ENCODE data around the gene GANC. TPM values are rescaled to one million over a fixed set of nuclear protein-coding genes. Genes with fewer than 3 reads are reported as not detected.

Gene GANC
- total RNA-seq = 31.0 and 37.0 TPM in 2 replicates

DNA sequence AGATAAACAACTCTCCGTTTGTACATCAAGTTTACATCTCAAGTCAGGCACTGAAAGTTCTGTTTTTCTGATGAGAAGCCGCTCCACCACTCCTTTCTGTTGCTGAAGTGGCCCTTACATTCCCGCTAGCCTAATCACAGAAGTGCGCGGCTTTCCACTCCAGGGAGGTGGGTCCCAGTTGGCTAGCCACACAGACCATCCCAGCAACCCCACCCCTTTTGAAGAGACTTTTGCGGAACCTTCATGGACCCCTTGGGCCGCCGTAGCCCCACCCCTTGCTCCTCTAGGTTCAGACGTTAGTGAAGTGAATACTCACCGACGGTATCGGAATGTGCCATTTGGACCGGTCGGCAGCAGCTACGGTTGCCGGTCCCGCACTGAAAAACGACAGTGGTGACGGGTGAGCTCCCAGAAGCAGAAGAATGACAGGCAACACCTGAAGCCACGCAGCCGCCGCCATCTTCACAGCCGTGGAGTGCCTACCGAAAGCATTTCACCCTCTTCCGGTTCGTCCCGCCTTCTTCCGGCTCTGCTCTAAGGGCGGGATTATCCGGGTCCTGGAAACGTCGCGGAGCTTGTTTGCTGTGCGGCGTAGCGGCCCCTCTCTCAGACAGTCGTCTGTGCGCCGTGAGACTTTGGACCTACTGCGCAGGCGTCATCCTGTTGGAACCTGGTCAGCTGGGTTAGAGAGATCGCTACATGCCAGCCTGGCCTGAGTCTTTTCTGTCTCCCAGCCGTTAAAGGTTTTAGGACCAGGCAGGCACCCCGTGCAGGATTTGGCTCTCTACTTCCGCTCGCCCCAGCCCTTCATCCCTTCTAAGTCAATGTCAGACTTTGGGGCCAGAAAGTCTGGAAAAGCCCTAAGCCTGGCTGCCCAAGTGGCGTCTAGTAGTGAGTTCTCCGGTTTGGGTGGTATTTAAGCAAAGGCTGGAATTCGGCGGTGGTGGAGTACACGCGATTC lies at the start of gene GANC, which contains the start of gene TMEM87A:
TSS of gene GANC (plus strand) at position 263 of the 961 bp plus-strand sequence. CDS start 1,281 bp downstream, outside the sequence.
TSS of gene TMEM87A (minus strand) at position 495 of the 961 bp plus-strand sequence. CDS start at position 460, 35 bp downstream.

DNA sequence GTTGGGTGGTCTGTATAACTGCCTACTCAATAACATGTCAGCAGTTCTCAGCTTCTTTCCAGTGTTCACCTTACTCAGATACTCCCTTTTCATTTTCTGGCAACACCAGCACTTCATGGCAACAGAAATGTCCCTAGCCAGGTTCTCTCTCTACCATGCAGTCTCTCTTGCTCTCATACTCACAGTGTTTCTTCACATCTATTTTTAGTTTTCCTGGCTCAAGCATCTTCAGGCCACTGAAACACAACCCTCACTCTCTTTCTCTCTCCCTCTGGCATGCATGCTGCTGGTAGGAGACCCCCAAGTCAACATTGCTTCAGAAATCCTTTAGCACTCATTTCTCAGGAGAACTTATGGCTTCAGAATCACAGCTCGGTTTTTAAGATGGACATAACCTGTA lies 86.2 kb downstream of the GANC start, which contains the start of gene CAPN3:
TSS of gene CAPN3 (plus strand) at position 253 of the 400 bp plus-strand sequence. CDS start 305 bp downstream, outside the sequence.

Other genes with a start within 250 kb of the GANC start
- not detected in 2 replicates for gene PLA2G4D, start 178.6 kb upstream of the GANC start, total RNA-seq
- gene PLA2G4F, start 116.6 kb upstream of the GANC start, total RNA-seq = not detected in 2 replicates
- 76.2 and 83.9 TPM in 2 replicates for gene VPS39, start 64.9 kb upstream of the GANC start, total RNA-seq
- gene TMEM87A, start 232 bp downstream of the GANC start, total RNA-seq = 81.8 and 91.7 TPM in 2 replicates
- gene CAPN3, start 86.3 kb downstream of the GANC start, total RNA-seq = 1.8 and 1.9 TPM in 2 replicates
- gene ZNF106, start 217.9 kb downstream of the GANC start, total RNA-seq = 100 and 110 TPM in 2 replicates
- gene SNAP23, start 222.4 kb downstream of the GANC start, total RNA-seq = 68.1 and 70.7 TPM in 2 replicates

All from articular chondrocyte of knee joint (primary cell).